HG03045 (cell line): Measurements from ENCODE around the gene TIMM10.

Source experiments
- ATAC-seq: cut with Tn5 transposase; IDR thresholded peaks from one replicate; pipeline ENCODE4 v1.9.1; 2021; ENCODE audit warnings: mild to moderate bottlenecking, moderate library complexity; ENCODE audit not compliant: unreplicated experiment

The TIMM10 gene

GRCh38 chr11:57506522-57506921 is 24.0 kb downstream of the TIMM10 start:
- no peak for ATAC-seq

GRCh38 chr11:57504511-57504910 is 26.0 kb downstream of the TIMM10 start:
- no peak for ATAC-seq

GRCh38 chr11:57502870-57503269 is 27.7 kb downstream of the TIMM10 start:
- no peak for ATAC-seq

- ATAC-seq = no peak
These were observed 28.2 kb downstream of the TIMM10 start for GRCh38 chr11:57502376-57502775.

- no peak for ATAC-seq
These were observed 28.6 kb downstream of the TIMM10 start for GRCh38 chr11:57501953-57502352.

- ATAC-seq = no peak
These were observed 29.6 kb downstream of the TIMM10 start for GRCh38 chr11:57500926-57501325.

GRCh38 chr11:57500515-57500914 is 30.0 kb downstream of the TIMM10 start:
- no peak for ATAC-seq

- ATAC-seq = no peak
These were observed 30.5 kb downstream of the TIMM10 start for GRCh38 chr11:57499983-57500461.

- peak; percentile 94 for ATAC-seq
These were observed 31.1 kb downstream of the TIMM10 start for GRCh38 chr11:57499413-57499982.

- ATAC-seq = no peak
These were observed 32.0 kb downstream of the TIMM10 start for GRCh38 chr11:57498540-57498939.

- no peak for ATAC-seq
These were observed 33.0 kb downstream of the TIMM10 start for GRCh38 chr11:57497303-57498247.

- ATAC-seq = no peak
These were observed 34.3 kb downstream of the TIMM10 start for GRCh38 chr11:57496109-57496820.

GRCh38 chr11:57493507-57494503 is 36.7 kb downstream of the TIMM10 start:
- peak; percentile 68 for ATAC-seq

- no peak for ATAC-seq
These were observed 39.0 kb downstream of the TIMM10 start for GRCh38 chr11:57491371-57492061.

- ATAC-seq = no peak
These were observed 39.9 kb downstream of the TIMM10 start for GRCh38 chr11:57490456-57491248.

- ATAC-seq = no peak
These were observed 42.5 kb downstream of the TIMM10 start for GRCh38 chr11:57487920-57488659.

GRCh38 chr11:57487021-57487778 is 43.4 kb downstream of the TIMM10 start:
- no peak for ATAC-seq
